Right kidney (tissue), 1 donor: Measurements from ENCODE around the gene KCNH2.

ENCODE experiments used
- DNase-seq: peaks from one replicate; pipeline ENCODE4 v3.0.0-alpha.2; 2016

The KCNH2 gene

DNA sequence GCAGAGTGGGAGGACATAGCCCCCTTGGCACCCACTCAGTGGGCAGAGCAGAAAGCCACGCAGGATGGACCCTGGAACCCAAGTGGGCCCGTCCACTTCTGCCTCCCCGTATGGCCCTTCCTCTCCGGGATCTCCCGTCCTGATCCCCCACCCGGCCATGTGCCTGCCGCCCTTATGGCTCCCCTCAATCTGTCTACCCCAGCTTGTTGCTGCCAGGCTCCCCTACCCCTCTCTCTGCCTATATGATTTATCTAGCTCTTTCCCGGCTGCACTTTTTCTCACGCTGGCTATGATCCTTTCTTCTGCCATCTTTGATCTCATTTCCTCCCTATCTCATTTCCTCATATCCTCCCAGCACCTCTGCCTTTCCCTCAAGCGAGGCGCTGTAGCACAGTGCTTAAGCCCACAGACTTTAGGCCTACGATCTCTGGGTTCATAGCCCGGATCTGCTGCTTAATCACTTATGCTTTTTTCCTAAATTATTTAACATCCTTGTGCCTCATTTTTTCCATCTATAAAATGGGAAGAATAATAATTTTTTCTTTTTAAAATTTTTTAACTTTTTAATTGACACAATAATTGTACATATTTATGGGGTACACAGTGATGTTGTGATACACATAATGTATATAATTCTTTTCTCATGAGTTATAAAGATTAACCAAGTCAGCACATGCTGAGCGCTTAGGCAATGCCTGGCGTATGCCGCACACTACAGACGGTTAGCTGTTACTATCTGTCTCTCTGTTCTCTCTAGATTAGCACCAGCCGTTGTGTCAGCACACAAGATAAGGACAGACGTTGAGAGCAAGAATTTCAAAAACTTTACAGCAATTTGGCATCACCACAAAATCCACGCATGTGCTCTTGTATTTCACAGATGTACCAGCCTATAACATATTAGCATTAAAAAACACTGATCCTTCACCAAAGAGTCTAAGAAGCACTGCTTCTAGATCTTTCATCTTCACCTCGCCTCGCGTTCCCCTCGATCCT, 18.1 kb downstream of the KCNH2 start:
- no peak for DNase-seq

DNA sequence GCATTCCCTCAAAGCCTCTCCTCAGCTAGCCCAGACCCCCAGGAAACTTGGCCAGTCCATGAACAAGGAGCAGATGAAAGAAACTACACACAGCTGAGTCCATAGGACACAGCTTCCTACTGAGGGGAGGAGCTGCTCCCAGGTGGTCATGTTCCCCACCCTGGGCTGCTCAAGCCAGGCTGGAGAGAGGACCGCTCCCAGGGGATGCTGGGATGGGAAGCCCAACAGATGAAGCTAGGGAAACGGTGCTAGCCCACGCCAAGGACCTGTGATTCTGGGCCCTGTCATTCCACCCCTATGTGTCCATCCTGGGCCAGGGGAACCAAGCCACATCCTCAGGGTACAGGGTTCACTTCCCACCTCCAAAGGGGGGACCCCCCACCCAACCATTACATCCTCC, 19.0 kb downstream of the KCNH2 start:
- DNase-seq = no peak

DNA sequence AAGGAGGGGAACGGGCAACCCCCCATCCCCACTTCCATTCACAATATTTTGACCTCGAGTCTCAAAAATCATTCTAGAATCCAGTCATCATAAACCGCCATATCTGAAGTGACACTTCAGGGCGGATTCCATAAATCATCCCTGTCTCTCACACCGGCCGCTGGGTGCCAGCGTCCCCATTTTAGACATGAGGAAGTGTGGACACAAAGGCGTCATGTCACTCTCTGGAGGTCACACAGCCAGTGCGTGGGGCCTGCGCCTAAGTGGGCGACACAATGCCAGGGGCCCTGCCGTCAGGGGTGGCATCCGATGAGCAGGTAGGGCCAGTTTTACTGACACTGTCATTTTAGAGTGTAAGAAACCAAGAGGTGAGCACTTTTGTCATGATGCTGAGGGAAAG, 19.5 kb downstream of the KCNH2 start:
- DNase-seq = no peak

DNA sequence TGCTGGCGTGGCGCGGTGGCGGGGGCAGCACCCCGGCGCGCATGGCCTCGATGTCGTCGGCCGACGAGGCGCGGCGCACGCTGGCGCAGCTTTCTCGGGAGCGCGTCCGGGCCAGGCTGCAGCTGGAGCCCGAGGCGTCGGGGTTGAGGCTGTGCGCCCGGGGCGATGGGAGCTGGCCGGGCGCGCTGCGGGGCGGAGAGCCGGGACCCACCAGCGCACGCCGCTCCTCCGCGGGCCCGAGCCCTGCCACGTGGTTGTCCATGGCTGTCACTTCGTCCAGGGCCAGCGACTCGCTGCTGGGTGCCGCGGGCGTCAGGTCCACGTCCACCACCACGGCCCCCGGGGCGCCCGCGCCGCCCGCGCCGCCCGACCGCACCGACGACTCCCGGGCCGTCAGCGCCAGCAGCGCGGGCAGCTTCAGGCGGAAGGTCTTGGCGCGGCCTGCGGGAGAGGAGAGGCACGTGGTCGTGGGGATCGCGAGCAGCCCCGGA, 20.0 kb downstream of the KCNH2 start:
- DNase-seq = no peak

DNA sequence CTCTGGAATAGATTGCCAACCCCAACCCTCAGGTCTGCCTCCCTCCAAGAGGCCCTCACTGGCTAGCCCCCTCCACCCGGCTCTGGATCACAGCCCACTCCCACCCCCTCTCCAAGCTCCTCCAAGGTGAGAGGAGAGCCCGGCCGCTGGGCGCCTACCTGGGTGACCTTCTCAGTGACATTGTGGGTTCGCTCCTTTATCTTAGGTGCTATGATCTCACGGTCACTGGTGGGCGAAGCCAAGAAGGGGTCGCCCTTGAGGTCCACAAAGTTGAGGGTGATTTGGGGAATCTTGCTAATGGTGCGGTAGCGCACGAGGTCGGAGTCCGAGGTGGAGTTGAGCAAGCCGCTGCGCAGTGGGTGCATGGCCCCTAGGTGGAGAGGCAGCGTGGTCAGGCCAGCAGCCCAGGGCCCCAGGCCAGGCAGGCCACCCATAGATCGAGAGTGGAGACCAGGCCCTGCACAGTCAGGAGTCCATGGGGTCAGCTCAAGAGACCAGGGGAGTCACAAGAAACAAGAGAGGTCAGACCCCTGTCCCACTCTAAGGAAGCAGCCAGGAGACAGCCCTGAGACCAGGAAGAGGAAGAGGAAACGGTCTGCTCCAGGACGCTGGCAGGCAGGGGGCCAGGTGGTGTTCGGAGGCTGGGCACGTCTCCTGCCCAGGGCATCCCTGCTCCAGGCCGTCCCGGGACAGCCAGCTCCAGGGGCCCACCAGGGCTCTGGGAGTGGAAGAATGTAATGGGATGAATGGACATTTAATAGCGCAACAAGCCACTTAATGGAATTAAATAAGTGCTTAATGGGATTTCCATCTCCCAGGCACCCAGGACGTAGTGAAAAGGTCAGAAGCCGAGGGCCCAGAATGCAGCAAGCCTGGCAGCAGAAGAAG, 20.7 kb downstream of the KCNH2 start:
- DNase-seq = no peak

DNA sequence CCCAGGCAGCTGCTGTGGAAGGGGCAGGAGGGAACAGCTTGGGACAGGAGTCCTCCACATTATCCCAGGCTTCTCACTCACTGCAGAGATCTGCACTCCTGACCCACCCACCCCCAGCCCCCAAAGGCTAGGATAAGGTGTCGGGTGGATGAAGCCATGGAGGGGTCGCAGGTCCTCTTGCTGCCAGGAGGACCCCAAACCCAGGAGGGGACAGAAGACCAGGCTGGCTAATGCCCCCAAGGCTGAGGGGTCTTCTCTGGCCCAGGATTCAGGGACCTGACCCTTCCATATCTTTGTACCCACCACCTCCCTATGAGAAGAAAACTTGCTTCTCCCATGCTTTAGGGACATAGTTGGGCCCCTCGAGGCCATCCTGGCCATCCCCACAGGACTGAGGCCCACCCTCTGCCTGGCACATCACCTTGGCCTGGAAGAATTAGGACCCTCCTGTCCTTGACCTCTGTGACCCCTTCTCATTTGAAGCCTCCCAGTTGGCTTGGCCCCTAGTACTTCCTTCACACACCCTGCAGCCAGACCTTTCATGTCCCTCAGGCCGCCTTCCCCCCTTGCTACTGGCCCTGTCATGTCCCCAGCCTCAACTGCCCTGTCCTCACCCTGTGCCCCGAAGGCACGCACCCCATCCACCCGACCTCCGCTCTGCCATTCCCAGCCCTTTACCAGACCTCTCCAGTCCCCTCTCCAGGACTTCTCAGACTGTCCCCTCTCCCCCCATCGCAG, 21.6 kb downstream of the KCNH2 start:
- no peak for DNase-seq

DNA sequence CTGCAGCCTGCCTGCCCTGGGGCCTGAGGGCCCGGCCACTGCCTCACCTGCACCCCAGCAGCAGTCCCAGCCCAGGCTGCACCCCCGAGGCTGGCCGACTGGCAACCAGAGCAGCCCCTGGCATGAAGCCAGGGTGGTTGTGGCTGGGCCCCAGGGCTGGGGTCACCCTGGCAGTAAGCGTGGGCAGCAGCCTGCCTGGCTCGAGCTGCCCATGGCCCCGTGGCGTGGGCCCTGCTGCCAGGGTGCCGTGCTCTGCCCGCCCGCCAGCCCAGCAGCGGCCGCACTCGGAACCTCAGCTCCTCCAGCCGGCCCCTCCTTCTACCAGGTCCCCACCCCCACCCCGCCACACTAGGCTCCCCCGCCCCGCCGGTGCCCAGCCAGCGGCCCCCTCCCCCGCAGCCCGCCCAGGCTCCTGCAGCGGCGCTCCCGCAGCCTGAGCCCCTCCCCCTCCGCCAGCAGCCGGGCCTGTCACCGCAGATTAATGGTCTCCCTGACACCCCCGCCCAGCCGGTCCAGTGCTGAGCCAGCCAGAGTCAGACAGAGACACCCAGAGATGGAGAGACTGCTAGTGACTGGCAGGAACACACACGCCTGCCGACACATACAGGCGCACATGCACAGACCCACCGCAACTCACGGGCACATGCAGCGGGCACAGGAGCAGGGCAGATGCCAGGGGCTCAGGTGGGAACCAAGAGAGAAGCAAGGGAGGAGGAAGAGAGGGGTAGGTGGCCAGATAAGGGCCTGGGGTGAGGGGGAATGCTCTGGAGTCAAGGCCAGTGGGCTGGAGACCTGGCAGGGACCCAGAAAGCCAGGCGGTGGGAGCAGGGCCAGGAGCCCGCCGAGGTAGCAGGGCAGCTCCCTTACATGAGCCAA, 22.4 kb downstream of the KCNH2 start:
- DNase-seq = peak; percentile 76

DNA sequence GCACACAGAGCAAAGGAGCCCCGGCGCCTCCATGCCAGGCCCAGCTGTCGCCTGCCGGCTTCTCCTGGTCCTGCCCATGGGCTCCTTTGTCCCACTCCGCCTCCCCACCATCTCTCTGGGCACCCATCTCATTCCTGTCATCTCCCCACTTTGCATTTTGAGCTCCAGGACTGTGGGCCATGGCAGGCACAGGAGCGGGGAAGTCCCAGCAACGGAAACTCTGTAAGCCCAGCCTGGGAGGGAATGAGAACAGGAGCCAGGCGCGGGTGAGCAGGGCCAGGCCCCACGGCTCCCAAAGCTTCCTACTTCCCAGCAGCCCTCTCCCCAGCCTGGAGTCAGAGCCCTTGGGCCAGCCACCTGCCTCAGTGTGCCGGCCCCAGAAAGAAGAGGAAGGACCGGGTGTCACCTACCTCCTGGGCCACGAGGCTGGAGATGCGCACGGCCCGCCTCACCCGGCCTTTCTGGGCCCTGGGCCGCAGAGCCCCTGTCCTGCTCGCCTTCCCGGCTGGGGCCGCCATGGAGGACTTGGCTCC, 23.1 kb downstream of the KCNH2 start:
- no peak for DNase-seq

DNA sequence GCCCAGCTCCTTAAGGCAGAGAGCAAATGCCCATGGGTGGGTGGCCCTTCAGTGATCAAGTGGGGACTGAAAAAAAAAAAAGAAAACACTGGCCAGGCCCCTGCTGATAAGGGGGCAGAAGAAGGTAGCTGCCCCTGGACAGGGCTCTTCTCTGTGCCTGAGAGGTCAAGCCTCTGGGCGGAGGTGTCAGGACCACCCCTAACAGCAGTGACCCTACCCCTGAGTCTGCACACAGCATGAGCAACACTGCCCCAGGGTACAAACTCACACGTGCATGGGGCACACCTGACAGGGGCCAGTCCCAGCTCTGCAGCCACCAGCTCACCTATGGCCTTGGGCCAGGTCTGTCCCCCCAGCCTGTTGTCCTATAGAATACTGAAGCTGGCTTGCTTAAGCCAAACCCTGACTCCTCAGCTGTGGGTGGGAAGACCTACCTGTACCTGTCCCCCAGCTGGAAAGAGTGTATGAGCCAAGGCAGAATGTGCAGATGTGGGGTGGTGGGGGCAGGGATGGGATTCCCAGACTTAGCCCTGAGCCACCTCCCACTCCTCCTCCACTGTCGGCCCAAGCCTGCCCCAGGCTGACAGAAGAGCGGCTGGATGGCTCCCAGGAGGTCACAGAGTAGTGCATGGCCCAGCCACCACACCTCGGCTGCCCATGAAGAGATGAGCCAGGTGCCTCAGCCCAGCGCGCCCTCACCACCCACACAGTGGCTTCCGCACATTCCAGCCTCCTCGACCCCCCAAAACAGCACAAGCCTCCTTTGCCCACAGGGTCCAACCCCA, 23.7 kb downstream of the KCNH2 start:
- no peak for DNase-seq

DNA sequence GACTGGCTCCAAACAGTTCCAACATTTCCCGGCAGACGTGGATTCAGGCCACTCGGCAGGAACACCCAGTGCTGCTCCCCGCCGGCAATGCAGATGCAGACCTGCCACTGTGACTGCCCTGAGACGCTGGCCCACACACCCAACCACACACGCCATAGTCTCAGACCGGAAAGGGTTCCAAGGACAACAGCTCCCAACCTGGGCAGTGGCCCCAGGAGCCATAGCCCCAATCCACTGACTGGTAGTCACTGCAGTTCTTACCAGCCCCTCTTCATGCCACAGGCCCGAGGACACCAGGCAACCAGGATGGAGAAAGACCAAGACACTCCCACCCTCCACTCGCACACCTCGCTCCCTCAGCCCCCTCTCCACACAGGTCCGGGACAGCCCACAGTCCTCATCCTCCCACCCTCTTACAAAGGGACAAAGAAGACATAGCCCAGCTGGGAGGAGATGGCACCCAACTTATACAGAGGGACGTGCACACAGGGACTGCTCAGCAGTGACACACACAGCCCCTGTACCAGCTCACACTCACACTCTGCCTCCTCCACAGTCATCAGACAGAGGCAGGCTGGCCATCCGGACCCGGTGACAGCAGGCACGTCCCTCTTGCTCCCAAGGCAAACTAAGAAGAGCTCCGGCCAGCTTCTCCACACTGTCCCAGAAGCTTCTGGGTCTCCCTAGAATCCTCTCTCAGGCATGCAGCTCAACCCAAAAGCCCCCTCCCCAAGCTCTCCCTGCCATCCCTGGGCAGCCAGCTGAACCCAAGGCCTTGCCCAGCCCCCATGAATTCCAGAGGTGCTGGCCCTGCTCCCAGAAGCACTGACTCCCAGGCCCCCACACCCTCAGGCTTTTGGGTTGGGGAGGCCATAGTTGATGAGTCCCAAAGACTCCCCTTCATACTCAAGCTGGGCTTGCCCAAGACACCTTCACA, 24.8 kb downstream of the KCNH2 start:
- no peak for DNase-seq

DNA sequence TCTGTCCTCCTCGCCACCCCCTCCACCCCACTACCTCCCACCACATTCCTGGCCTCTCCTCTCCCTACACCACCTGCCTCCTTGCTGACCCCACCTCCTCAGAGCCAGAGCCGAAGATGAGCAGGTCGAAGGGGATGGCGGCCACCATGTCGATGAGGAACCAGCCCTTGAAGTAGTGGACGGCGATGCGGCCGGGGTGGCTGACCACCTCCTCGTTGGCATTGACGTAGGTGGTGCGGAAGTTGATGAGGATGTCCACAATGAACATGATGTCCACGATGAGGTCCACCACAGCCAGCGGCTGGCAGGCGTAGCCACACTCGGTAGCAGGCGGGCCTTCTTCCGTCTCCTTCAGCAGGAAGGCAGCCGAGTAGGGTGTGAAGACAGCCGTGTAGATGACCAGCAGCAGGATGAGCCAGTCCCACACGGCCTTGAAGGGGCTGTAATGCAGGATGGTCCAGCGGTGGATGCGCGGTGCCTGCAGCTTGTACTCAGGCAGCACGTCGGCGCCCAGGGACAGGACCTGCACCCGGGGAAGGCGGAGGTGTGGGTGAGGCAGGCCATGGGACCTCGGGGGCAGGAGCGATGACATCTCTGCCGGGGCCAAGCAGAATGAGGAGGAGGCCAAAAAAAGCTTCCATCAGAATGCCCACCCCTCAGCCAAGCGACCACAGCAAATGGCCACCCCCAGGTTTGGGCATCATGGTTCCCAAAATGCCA, 25.6 kb downstream of the KCNH2 start:
- DNase-seq = no peak

DNA sequence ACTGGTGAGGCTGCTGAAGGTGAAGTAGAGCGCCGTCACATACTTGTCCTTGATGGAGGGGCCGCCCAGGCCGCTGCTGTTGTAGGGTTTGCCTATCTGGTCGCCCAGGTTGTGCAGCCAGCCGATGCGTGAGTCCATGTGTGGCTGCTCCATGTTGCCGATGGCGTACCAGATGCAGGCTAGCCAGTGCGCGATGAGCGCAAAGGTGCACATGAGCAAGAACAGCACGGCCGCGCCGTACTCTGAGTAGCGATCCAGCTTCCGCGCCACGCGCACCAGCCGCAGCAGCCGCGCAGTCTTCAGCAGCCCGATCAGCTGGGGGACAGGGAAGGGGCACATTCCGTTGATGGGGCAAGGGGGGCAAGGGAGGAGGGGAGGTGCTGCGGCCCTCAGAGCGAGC, 26.6 kb downstream of the KCNH2 start:
- DNase-seq = no peak

DNA sequence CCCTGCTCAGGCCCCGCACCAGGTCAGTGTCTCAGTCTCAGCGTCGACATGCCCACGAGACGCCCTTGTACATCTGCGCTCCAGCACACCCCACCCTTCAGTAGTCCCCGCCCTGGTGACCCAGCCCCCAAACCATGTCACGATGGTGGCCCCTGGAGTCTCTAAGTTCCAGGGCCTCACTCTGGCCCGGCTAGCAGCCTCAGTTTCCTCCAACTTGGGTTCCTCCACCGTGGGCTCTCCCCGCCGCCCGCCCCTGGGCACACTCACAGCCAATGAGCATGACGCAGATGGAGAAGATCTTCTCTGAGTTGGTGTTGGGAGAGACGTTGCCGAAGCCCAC, 27.0 kb downstream of the KCNH2 start:
- no peak for DNase-seq

DNA sequence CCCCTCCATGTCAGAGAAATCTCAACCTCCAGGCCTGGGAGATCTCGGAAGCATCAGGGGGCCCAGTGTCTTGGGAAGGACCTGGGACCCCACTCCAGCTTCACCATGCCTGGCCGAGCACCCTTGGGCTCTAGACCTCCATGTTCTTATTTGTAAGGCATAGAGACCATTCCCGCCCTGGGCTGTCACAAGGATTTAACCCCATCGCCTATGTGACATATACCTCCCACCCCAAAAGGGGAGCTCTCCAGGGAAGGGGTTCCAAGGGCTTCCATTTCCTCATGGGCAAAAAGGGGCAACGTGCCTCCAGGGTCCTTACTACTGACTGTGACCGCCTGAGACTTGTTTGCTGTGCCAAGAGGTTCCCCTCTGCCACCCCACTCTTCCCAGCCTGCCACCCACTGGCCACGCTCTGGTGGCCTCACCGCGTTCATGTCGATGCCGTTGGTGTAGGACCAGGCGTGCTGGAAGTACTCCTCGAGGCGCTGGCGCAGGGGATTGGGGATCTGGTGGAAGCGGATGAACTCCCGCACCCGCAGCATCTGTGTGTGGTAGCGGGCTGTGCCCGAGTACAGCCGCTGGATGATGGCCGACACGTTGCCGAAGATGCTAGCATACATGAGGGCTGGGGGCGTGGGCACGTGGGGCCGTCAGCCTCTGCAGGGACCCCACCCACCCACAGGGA, 27.5 kb downstream of the KCNH2 start:
- DNase-seq = no peak

DNA sequence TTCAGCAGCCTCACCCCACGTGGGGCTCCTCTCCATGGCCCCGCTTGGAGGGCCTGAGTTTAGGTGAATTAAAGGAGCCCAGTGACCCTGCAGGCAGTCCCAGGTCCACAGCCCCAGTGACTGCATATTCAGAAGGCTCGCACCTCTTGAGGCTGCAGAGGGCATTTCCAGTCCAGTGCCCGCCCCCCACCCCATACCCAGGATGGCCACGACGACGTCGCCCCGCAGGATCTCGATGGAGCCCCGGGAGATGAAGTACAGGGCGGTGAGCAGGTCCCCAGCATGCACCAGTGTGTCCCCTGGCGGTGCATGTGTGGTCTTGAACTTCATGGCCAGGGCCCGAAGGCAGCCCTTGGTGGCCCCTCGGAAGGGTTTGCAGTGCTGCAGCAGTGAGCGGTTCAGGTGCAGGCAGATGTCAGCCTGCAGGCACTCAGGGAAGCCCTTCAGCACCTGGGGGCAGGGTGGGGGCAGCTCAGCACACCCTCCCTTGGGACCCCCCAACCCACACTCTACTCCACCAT, 28.1 kb downstream of the KCNH2 start:
- no peak for DNase-seq

DNA sequence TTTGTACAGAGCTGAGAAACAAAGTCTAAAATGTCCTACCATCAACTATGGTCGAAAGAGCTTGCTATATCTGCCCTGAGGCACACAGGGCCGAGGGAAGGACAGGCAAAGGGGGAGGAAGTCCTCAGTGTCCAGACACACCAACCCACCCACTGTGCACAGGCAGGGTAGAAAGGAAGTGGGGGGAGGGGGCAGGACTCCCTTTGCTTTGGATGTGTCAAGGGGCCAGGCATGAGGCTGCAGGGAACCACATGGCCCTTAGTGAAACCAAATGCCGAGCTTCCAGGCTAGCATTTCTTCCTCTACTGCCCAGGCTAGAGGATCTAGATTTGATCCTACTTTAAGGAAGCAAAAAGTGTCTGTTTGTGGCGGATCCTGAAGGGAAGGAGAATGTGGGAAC, 28.6 kb downstream of the KCNH2 start:
- DNase-seq = no peak

DNA sequence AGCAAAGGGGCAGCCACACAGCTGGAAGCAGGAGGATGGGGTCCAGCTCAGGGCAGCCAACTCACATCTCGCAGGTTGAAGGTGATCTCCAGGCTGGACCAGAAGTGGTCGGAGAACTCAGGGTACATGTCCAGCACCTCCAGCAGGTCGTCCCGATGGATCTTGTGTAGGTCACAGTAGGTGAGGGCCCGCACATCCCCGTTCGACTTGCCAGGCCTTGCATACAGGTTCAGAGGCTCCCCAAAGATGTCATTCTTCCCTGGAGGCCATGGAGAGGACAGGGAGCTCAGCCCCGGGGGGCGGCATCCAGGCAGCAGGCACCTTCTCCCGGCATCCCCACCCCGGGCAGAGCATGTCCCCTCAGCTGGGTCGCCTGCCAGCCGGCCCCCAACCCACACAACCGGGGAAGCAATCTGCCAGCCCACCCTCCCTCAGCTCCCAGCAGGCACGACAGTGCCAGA, 29.3 kb downstream of the KCNH2 start:
- DNase-seq = no peak
